SW480 (cell line): Measurements from ENCODE around the gene SLC38A3.

Source experiments
- DNase-seq: peaks from one replicate; pipeline ENCODE4 v3.0.0-alpha.2; 2016; ENCODE audit warnings: low spot score

Gene SLC38A3

DNA sequence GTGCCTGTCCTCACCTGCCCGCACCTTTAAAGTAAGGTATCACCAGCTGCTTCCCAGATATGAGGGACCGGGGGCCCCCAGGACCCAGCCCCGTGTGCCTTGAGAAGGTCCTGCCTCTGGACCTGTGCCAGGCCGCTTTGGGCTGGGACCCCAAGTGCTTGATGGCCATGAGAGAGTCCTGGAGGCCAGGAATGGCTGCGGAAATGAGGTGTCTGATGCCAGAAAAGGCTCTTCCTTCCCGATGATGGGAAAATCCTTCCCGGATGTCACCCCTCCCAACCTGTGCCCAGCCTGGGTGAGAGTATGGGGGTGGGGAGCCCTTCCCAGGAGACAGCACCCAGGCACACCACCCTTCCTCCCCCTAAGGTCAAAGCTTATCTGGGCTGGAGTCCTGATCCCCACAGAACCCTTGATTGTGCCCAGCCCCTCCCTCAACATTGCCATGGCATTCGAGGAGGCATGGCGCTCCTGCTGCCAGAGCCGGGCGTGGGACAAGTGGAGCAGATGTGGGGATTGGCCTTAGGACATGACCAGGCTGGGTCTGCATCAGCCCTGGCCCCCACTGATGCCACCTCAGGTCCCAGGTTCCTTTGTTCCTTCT, 35.7 kb upstream of the SLC38A3 start:
- DNase-seq: no peak

DNA sequence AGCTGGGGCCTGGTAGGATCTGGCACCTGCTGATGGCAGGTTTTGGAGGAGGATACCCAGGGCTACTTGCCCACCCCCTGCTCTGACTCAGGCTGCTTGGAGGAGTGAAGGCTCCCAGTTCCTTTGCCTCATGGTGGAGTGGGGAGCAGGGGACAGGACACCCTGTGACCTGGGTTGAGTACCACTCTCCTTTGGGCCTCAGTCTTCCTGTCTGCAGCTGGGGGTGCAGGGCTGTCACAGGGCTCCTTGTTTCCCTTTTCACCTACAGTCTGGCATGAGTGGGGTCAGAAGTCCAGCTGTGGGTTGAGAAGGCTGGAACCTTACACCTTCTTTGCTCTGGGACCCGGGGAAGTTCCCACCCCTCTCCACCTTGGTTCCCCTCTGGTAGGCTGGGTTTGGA, 35.2 kb upstream of the SLC38A3 start:
- DNase-seq: no peak

DNA sequence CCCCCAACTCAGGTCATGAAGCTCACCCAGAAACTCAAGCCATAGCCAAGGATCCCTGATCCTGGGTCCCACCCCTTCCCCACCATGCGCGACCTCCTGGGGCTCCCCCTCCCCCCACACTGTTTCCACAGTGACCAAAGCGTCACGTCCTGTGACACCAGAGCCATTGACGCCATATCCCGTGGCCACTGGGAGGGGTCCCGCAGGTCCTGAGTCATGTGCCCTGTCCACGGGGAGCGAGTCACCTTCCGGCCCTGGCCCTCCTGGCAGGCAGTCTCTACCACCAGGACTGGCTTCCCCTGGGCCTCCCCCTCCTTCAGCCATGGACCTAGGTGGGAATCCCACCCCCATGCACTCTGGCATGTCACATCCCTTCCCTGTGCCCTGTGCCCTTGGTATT, 34.4 kb upstream of the SLC38A3 start:
- DNase-seq: peak; percentile 68

DNA sequence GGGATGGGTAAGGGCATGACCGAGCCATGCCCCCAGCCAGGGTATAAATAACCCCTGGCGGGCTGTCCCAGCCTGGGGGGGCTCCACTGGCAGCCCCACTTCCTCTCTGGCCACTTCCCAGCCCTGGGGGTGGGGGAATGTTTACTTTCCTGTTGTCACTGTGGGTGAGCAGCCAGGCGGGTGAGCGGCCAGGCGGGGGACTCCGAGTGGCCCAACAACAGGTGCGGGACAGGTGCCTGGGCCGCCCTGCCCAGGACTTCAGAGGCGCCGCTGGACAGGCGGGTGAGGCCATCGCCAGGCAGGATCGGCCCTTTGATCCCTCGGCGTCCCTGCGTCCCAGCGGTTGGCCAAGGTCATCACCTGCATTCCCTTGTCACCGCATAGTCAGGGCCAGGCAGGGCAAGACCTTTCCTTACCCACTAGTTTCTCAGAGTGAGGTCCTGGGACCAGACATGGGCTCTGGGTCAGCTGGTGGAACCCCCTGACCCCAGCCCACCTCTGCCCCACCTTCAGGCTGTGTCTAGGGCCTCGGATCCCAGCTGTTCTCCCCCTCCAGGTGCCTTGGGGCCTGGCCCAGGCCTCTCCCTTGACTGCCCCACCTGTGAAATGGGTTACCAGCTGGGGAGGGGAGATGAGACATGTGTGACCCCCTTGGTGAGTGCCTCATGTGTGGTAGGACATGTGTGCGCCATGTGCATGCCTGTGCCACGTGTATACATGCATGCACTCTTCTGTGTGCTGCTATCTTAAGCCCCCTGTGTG, 33.4 kb upstream of the SLC38A3 start:
- DNase-seq: peak; percentile 96

DNA sequence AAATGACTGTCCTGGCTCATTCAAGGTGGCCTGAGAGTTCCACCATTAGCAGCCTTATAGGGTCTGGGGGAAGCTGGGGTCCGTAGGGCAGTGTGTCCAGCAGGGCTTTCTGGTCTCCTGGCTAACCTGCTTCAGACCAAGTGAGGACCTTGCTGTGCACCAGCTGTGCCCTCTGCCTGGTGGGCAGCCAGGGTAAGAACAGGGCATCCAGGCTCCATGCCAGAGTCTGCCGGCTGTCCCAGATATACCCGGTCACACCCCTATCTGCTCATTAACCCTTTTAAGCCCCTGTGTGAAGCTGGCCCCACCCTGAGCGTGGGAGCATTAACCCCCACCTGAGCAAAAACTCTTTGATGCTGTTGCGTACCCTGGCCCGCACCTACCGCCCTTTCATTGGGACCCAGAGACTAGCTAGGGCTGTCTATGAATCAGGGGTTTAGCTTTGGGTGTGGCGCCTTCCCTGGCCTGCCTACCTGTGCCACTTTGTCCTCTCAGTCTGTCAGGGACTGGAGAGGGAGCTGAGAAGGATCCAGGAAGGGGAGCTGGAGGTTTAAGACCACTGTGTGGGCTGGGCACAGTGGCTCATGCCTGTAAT, 32.3 kb upstream of the SLC38A3 start:
- DNase-seq: peak; percentile 94

DNA sequence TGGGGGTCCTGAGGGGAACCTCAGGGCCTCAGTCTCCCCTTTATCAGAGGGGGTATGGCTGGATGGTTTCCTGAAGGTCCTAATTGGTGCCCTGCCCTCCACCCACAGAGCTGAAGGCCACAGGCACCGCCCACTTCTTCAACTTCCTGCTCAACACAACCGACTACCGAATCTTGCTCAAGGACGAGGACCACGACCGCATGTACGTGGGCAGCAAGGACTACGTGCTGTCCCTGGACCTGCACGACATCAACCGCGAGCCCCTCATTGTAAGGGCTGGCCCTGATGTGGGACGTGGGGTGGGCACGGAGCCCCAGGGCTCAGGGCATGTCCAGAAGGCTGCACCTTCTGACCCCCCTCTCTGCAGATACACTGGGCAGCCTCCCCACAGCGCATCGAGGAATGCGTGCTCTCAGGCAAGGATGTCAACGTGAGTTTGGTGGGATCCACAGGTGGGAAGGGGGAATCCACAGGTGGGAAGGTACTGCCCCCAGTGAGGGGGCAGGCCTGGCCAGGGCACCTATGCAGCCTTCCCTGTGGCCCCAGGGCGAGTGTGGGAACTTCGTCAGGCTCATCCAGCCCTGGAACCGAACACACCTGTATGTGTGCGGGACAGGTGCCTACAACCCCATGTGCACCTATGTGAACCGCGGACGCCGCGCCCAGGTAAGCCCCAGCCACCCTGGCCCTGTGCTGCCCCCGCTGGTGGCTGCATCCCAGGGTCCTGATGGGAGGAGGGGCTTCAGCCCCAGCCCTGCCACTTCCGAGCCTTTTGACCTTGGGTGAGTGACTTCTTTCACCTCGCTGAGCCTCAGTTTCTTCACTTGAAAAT, 31.2 kb upstream of the SLC38A3 start:
- no peak for DNase-seq

DNA sequence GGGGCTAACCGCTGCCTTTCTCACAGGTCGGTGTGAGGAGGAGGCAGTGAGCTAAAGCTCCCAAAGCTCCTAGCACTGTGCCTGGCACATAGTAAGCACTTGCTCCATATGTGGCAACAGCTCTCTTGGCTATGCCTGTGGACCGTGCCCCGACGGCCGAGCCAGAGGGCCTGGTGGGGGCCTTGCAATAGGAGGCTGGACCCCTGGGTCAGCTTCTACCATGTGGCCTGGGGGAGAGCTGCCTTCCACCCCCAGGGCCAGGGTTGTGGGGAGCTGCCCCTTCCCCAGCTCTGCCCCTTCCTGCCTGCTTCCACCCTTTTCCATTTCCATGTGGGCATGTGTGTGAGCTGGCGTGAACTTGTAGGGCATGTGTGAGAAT, 30.6 kb upstream of the SLC38A3 start:
- DNase-seq: no peak

DNA sequence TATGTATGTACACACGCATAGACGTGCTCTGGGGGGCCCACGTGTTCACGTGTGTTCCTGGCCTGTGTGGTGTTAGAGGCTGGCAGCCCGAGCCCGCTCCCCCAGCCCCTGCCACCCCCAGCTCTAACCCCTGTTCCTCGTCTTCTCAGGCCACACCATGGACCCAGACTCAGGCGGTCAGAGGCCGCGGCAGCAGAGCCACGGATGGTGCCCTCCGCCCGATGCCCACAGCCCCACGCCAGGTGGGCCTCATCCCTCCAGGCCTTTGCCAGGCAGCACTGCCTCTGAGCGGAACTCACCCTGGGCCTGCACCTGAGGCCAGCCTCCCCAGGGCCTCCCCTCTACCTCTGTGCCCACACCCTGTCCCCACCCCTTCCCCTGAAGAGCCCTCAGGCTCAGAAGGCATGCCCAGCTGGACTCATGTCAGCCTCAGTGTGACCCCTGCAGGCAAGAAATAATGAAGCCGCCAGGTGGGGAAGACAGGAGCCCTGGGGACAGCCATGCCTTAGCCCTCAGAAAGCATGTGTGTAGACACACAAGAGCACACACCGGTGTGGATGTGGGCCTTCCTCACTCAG, 30.0 kb upstream of the SLC38A3 start:
- no peak for DNase-seq

DNA sequence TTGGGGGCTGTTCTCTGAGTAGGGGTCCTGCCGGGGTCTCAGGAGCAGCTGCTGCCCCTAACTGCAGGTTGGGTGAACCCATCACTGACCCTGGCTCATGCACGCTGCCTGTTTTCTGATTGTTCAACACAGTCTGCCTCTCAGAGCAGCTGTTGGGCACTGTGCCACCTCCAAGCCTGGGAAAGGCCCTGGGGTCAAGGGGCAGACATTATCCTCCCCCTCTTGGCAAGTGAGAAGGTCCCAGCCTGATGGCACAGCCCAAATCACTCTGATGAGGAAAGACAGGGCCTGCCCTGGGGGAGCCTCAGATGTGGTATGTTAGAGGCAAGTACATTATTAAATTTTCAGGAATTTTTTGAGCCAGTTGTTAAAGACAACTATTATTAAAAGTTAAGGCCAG, 27.7 kb upstream of the SLC38A3 start:
- DNase-seq: no peak

DNA sequence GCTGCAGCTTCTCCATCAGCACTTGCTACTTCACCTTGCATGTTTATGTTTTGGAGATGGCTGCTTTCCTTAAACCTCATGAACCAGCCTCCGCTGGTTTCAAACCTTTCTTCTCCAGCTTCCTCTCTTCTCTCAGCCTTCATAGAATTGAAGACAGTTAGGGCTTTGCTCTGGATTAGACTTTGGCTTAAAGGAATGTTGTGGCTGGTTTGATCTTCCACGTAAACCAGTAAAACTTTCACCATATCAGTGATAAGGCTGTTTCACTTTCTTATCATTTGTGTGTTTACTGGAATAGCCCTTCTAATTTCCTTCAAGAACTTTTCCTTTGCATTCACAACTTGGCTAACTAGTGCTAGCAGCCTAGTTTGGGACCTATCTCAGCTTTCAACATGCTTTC, 25.4 kb upstream of the SLC38A3 start:
- peak; percentile 66 for DNase-seq

DNA sequence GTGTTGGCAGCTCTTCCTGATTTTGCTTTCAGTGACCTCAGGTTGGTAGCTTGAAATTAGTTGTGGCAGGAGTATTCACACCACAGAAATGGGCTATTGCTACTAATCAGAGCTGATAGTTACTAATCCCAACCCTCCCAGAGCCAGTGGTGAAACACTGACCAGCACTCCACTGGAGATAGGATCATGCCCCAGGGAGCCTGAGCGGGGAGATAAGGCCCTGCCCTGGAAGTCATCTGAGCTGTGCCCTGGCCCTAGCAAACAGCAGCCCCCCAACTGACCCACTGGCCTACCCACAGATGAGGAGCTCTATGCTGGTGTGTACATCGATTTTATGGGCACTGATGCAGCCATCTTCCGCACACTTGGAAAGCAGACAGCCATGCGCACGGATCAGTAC, 23.1 kb upstream of the SLC38A3 start:
- DNase-seq: no peak

DNA sequence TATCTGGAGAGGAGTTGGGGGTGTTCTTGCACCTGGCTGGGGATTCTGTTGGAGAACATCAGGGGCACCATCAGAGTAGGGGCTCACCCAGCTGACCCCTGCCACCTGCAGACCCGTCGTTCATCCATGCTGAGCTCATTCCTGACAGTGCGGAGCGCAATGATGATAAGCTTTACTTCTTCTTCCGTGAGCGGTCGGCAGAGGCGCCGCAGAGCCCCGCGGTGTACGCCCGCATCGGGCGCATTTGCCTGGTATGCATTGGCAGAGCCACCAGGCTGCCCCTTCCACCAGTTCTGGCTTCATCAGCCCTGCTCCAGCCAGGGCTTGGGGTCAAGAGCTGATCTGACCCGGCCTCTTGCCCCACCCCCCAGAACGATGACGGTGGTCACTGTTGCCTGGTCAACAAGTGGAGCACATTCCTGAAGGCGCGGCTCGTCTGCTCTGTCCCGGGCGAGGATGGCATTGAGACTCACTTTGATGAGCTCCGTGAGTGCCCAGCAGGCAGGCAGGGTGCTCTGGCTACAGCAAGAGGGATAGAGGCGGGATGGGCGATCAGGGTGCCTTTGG, 22.5 kb upstream of the SLC38A3 start:
- DNase-seq: no peak

DNA sequence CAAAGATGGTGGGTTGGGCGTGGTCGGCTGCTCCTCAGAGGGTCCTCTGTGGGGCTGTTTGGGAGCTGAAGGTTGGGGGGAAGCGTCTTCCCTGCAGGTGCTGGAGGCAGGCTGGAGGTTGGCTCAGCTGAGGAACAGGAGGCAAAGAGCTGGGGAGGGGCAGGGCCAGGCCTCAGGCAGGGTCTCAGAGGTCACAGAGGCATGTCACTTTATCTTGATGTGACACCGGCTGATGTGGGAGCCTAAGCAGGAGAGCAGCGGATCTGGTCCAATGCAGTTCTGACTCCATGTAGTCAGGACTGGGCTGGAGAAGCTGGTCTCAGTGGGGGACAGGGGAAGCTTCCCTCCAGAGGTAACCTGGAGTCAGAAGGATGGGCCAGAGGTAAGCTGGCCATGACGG, 21.3 kb upstream of the SLC38A3 start:
- DNase-seq: no peak

DNA sequence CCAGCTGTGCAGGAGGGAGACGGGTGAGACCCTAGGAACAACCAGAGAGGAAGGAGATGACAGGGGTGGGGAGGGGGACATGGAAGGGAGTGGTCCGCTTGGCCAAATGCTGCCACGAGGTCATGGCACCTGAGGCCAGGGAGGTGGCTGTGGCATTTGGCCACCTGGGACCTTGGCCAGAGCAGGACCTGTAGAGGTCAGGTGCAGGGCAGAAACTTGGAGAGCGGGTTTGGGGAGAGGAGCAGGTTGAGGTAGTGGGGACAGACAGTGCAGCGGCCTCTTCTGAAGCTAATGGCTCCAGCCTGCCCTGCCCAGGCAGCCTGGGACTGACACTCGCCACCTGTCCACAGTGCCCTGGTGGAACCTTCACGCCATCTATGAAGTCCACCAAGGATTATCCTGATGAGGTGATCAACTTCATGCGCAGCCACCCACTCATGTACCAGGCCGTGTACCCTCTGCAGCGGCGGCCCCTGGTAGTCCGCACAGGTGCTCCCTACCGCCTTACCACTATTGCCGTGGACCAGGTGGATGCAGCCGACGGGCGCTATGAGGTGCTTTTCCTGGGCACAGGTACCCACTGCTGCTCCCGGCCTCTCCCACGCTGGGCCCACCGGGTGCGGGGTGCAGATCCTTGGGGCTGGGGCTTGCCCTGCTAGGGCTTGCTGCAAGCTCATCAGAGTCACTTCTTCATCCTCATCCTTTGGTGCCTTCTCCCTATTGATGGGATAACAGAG, 20.7 kb upstream of the SLC38A3 start:
- DNase-seq: no peak

DNA sequence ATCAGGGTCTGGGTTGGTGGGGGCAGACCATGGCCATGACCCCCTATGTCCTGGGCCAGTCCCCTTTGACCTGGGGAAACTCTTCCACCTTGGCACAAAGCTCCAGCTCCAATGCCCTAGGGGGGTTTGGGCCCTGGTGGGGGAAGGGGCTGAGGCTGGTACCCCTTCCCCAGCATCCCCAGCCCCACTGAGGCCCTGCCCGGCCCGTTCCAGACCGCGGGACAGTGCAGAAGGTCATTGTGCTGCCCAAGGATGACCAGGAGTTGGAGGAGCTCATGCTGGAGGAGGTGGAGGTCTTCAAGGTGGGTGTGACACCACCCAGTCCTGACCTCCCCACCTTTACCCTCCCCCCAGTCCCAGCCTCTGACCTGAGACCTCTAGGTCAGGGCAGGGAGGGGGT, 19.8 kb upstream of the SLC38A3 start:
- no peak for DNase-seq

DNA sequence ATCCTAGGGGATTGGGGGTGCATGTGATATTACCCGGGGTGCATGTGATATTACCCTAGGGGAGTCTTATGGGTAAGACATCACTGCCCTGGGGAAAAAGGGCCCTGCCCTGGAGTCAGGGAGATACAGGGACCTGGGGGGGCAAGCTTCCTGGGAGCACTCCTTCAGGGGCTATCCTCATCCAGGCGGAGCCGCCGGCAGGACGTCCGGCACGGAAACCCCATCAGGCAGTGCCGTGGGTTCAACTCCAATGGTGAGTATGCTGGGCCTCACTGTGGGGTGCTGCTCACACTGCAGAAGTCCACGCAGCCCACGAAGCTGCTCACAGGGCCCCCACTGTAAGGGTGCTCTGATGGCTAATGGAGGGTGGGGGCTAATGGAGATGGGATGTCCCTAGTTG, 19.0 kb upstream of the SLC38A3 start:
- no peak for DNase-seq

DNA sequence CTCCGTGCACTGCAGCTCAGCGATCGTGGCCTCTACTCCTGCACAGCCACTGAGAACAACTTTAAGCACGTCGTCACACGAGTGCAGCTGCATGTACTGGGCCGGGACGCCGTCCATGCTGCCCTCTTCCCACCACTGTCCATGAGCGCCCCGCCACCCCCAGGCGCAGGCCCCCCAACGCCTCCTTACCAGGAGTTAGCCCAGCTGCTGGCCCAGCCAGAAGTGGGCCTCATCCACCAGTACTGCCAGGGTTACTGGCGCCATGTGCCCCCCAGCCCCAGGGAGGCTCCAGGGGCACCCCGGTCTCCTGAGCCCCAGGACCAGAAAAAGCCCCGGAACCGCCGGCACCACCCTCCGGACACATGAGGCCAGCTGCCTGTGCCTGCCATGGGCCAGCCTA, 17.3 kb upstream of the SLC38A3 start:
- DNase-seq: no peak

DNA sequence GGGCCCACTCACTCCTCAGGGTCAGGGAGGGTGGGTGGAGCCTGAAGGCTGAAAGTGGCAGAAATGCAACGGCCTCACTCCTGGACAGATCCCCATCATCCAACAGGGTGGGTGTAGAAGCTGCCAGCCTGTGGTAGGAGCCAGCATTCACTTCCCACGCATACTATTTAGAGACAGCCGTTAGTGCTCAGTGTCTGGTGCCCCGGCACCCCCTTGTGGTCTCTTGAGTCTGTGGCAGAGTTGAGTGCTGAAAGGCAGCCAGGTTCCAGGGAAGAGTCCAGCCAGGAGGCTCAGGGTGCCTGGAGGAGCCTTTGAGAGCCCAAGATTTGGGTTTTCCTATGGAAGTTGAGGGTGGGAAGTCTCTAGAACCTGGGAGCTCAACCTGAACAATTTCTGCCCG, 15.8 kb upstream of the SLC38A3 start:
- peak; percentile 86 for DNase-seq

DNA sequence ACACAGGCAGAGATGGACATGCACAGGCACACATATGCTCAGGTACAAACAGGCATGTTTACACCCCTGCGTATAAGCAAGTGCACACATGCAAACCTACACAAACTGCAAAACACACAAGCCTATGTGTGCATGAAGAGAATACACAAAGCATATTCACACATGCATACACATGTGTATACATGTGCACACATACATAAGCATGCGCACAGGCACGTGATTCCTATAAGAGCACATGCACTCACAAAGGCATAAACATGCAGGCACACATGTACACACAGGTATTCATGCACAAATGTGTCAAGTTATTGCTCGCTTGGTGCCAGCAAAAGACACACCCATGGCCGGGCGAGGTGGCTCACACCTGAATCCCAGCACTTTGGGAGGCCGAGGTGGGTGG, 15.1 kb upstream of the SLC38A3 start:
- DNase-seq: no peak

DNA sequence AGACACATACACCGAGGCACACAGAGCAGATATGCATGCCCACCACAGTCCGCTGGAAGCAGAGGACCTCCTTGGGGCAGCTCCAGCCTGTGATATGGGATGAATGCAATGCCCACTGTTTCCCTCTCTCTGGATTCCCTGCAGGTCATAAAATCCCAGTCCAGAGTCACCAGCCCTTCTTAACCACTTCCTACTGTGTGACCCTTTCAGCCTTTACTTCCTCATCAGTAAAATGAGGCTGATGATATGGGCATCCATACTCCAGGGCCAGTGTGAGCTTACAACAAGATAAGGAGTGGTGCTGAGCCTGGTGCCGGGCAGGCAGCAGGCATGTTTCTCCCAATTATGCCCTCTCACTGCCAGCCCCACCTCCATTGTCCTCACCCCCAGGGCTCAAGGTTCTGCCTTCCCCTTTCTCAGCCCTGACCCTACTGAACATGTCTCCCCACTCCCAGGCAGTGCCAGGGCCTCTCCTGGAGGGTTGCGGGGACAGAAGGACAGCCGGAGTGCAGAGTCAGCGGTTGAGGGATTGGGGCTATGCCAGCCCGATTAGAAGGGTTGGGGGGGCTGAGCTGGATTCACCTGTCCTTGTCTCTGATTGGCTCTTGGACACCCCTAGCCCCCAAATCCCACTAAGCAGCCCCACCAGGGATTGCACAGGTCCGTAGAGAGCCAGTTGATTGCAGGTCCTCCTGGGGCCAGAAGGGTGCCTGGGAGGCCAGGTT, 14.0 kb upstream of the SLC38A3 start, which contains the start of gene GNAT1:
GNAT1 (plus strand) TSS at position 675 of the 725 bp plus-strand sequence. CDS start 116 bp downstream, outside the sequence.
- no peak for DNase-seq

DNA sequence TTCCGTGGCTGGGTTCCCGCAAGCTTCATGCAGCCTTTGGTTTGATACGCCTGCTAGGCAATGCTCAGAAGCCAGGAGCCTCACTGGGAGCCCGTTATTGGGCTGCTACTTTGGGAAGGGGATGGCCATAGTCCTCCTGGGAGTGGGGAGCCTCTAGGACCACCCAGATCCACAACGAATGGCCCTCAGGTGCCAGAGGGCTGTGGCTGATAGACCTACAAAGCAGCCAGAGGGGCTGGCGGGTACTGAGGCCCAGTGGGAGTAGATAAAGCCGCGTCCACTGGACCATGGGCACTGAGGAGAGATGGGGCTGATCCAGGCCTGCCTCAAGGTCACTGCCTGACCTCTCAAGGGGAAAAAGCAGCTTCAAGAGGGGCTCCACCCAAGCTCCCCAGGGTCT, 12.9 kb upstream of the SLC38A3 start:
- DNase-seq: no peak
